A549 treated with AZD9567 at 1 μM for 4 hours (cell line): ENCODE results near the gene C7. TPM values are rescaled to one million over a fixed set of nuclear protein-coding genes. Genes with fewer than 3 reads are reported as not detected.

Experiments used
- total RNA-seq: library from RNA; stranded (reverse); fragments of 200-300 nt; extraction: Qiagen RNA extraction; gene quantifications from 5 replicates; pipeline ENCODE4 v1.2.3, GENCODE V29; 2022; ENCODE audit not compliant: insufficient read depth

C7 gene
- total RNA-seq, result not detected in 5 replicates

GRCh38 chr5:40909264-40909663, at the start of gene C7:
Gene C7, plus strand, starts transcription at chr5:40909497. Its CDS starts 114 bp downstream, at chr5:40909611.

Other genes starting within 250 kb of the C7 start
- gene PTGER4, start 229.6 kb upstream of the C7 start, total RNA-seq, result 2.6 to 3.9 TPM (median 3.3 TPM) in 5 replicates
- 6.3 to 14.9 TPM (median 9.4 TPM) in 5 replicates for gene TTC33, start 153.5 kb upstream of the C7 start, total RNA-seq
- 31.6 to 115 TPM (median 41.5 TPM) in 5 replicates for gene PRKAA1, start 111.1 kb upstream of the C7 start, total RNA-seq
- 2,734 to 3,230 TPM (median 2,781 TPM) in 5 replicates for gene RPL37, start 74.3 kb upstream of the C7 start, total RNA-seq
- 2.0 to 2.7 TPM (median 2.2 TPM) in 5 replicates for gene CARD6, start 68.1 kb upstream of the C7 start, total RNA-seq
- gene MROH2B, start 161.8 kb downstream of the C7 start, total RNA-seq, result not detected in 5 replicates